GM21515 (cell line): ENCODE results near the gene POLQ.
"Not testable (repeated sequence)": the region's sequence is repeated elsewhere in the genome, so short reads cannot be mapped to it uniquely, and the experiment has no call there.

Source experiments
- ATAC-seq: cut with Tn5 transposase; IDR thresholded peaks from one replicate; pipeline ENCODE4 v1.9.1; 2021; ENCODE audit not compliant: unreplicated experiment

POLQ gene

DNA sequence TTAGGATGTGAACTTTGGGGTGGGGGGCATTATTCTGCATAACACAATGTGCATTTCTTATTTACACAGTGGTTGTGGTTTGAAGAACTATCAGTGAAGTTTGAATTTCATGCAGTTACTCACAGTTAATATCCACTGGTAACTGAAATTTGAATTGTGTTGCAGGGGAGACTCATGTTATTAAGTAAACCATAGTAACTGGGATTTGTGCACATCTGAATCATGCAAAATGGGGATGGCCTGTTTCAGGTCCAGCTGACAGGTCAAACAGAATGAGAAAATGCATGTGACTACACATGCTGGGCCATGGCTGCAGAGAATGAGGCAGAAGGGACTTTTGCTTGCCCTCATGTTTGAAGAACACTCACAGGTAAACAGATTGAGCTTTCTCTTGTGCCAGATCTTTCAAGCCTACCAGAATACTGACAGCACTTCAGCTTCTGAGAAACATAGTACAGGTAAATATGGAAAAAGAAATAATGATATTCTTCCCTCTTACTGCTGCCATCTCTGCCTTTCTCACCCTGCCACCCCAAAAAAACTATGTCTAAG, 115.0 kb downstream of the POLQ start:
- ATAC-seq: no peak

DNA sequence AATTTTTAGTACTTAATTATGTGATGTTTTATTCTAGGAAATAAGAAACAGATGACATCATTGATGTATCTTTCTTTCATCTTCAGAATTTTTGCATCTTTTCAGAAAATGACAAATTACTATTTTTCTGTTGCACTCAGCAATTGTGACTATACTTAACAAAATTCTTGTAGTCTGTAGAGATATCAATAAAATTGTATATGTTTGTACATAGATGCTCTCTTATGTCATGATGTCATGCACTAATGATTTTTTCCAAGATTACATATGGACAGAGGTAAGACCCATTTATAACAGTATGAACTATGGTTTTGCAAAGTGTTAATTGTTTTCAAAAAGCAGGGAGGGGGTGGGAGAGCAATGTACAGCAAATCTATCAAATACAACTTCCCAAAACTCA, 121.2 kb downstream of the POLQ start:
- no peak for ATAC-seq

- no peak for ATAC-seq
Measured at GRCh38 chr3:121418182-121418581, 127.6 kb downstream of the POLQ start.

GRCh38 chr3:121414924-121415323, 130.9 kb downstream of the POLQ start:
- no peak for ATAC-seq

GRCh38 chr3:121411523-121411922, 134.3 kb downstream of the POLQ start:
- no peak for ATAC-seq

DNA sequence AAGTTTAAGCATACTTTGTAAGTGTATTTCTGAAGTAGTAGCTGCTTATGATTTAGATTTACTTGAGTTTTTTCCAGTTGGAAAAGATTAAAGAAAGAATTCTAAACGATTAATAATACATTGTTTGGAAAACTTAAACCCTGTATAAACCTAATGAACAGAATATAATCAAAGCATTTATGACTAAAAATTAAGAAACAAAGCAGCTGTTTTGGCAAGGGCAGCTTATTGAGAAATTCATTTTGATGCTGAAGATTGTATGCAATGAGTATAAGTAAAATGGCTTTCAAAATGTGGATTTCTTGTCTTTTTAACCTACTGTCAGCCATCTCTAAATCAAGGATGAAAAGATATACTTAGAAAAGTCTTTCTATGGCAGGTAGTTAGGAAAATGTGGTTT, 140.2 kb downstream of the POLQ start:
- ATAC-seq: no peak

- ATAC-seq: no peak
Measured at GRCh38 chr3:121399820-121400219, 146.0 kb downstream of the POLQ start.

- not testable (repeated sequence) for ATAC-seq
Measured at GRCh38 chr3:121398051-121398450, 147.7 kb downstream of the POLQ start.

- not testable (repeated sequence) for ATAC-seq
Measured at GRCh38 chr3:121395967-121396366, 149.8 kb downstream of the POLQ start.

DNA sequence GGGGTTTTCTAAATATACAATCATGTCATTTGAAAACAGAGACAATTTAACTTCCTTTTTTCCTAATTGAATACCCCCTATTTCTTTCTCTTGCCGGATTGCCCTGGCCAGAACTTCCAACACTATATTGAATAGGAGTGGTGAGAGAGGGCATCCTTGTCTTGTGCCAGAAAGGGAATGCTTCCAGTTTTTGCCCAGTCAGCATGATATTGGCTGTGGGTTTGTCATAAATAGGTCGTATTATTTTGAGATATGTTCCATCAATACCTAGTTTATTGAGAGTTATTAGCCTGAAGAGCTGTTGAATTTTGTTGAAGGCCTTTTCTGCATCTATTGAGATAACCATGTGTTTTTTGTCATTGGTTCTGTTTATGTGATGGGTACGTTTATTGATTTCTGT, 157.5 kb downstream of the POLQ start:
- not testable (repeated sequence) for ATAC-seq
